ENCODE data around the gene CTNND2.

Gene CTNND2

DNA sequence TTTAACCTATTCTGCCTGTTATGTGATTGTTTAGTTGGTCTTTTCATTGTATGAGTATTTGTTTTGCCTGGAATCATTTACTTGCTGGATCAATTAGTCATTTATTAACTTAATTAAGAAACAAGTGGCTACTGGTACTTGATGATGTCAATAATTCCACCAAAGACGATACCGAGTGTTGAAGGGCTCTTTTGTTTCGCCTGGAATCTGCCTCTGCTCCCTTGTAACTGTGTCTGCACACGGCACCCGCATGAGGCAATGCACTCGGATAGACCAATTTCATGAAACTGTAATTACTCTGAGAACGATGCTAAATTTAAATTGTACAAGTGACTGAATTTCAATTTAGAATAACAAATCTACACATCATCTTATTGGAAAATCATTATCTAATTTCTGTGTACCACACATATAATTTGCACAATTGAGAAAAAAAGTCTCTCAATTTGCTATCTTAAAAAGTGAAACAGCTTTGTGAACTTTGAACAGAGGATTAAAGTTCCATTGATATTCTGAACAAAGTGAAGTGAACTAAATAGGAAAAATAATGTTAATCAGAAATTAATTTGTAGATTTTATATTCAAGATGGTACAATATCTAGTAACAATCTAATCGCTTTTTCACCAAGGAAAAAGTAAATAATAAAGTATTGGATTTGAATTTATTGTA is 143.2 kb downstream of the CTNND2 start:
- no peak for DNase-seq

DNA sequence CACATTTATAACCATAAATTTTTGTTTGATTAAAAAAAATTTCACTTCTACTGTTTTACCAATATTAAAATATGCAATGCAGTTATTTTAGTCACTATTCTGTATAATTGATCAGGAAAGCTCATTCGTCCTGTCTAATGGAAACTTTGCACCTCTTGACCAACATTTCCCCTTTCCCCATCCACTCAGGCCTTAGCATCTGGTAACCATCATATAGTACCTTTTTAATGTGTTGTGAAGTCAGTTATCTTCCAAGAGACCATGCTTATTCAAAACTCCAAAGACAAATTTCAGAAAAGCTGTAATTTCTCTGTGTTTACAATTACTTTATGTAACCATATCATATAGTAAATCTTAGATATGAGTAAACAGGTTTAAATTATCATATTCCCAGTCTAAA is 145.9 kb downstream of the CTNND2 start:
- no peak for DNase-seq

DNA sequence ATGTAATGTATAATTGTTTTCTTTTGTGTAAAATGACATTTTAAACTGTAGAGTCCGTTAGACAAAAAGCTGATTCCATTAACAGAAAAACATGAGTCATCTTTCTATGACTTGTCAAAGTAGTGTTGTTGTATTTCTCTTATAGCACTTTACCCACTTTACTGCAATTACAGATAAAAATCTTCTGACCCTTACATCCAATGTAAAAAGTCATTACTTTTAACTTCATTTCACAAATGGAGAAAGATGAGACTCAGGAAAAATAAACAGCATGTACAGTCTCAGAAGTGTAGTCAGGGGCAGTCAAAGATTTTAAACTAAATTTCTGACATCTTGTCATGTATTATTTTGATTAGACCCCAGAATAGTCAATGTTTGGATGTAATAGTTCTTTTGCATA is 146.6 kb downstream of the CTNND2 start:
- no peak for DNase-seq

DNA sequence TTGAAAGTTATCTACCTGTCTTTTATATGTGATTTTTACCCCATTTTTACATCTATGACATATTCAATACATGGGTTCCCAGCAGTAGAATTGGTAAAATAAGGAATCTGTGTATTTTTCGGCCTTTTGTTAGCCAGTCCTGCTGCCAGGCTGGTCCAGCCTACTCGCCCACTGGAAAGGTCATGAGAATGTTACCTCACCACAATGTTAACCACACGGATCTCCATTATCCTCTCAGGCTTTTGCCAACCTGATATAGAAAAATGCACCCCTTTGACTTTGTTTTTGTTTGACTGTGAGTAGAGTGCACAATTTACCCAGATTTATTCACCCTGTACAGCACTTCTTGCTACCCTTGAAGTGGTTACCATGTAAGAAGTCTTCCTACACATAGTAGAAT is 167.2 kb downstream of the CTNND2 start:
- DNase-seq: no peak

DNA sequence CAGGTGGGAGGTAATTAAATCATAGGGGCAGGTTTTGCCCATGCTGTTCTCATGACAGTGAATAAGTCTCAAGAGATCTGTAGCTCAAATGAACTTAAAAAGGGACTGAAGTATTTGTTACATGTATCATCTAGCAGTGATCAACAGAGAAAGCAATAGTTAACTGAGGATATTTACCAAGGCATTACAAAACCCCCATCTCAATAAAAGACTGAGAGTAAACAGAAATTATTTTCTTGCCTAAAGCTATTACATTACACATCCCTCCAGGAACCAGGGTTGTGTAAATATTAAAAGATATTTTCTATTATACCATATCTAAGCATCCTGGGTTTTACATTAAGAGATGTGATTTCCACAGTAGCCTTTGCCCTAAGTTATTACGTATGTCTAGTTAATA is 169.9 kb downstream of the CTNND2 start:
- no peak for DNase-seq

DNA sequence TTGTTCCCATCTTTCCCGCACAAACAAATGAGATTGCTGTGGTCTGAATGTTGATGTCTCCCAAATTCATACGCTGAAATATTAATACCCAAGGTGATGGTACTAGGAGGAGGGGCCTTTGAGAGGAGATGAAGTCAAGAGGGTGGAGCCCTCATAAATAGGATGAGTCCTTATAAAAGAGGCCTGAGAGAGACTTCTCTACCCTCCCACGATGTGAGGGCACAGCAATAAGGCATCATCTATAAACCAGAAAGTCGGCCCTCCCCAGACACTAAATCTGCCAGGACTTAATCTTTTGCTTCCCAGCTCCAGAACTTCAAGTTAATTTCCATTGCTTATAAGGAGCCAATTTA is 170.4 kb downstream of the CTNND2 start:
- no peak for DNase-seq

DNA sequence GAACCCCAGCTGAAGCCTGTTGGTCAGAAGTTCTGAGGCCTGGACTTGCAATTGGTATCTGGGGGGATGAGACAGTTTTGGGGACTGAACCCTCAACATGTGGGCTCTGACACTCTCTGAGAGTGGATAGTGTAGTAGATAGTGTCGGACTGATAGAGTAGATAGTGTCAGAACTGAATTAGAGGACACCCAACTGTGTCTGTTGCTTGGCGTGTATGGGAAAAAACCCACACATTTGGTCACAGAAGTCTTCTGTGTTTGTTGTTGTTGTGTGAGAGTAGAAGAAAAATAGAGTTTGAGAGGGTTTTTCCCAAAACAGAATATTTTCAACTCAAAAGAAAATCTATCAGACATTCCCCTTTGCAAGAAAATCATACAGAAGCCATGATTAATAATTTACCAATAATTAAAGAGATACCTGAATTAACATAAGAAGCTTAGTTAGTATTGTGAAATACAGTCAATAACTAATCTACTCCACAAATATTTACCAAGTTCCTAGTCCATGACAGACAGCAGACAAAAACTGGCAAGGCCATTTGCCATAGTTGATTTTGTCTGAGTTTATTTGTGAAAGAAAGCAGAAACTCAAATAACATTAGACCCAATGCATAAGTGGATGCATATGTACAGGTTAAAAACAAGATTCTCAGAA is 170.9 kb downstream of the CTNND2 start:
- no peak for DNase-seq

DNA sequence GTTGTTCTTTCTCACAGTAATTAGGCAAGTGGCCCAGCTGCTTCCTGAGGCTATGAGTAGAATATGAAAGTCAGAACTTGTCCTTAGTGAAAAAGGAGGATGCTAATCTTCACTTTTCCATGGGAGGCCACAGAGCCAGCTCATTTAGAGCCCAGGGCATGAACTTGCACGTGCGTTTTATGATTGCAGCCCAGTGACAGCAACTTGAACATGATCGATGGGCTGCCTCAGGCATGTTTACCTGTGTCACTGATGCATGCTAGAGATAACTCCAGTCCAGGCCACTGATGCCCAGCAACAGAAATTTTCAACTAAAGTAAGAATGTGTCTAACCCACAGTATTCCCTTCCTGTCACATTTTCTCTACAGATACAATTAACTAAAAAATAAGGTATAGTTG is 179.3 kb downstream of the CTNND2 start:
- no peak for DNase-seq

DNA sequence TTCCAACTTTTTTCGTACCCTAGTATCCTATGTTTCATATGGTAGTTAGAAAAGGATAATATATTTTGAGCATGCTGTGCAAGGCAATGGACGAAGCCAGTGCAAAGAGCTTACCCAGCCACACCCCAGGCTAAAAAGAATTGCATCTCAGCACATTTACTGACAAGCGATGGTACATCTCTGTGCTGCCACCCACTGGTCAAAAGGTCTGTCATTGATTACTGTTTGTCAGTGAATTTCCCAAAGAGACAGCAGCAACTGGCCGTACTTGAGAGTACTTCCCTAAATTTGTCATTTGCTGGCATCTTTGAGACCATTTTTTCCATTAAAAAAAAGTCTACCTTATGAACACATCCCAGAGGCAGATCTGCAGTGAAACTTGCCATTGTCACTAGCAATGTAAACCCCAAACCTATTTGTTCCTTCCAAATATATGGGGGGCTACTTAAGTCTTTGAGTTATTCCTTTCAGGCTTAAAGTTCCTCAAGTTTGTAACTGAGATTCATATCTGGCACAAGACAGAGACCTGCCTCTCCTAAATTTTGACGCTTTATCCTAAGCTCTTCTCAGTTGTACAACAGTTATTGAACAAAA is 184.3 kb downstream of the CTNND2 start:
- DNase-seq: peak; percentile 7

DNA sequence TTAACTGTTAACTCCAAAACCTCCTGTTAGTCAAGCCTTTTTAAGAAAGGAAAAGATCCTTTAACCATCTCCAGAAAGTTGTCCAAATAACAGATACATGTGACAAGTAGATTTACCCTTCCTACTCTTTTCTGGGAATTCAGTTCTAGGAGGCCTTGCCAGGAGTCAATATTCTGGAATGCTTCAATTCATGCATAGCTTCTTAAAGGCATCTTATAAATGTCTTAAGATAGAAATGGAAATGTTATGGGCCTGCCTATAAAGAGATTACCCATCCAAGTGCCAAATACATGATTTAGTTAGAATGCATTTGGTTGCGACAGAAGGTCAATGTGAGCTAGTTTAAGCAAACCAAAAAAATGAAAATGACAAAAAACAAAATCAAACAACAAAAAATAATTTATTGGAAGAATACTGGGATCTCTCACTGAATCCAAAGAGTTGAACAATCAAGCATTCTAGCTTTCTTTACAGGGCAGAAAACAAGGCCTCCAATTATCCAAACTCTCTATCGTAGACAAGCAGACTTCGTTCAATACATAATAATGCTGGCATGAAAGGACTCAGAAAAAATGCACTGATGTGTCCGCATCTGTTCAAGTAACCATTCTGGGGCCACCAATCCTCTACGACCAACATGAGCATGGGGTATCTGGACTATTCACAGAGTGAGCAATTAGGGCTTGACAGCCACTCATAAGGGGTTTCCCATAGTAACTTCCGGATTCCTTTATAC is 188.6 kb downstream of the CTNND2 start:
- DNase-seq: no peak

DNA sequence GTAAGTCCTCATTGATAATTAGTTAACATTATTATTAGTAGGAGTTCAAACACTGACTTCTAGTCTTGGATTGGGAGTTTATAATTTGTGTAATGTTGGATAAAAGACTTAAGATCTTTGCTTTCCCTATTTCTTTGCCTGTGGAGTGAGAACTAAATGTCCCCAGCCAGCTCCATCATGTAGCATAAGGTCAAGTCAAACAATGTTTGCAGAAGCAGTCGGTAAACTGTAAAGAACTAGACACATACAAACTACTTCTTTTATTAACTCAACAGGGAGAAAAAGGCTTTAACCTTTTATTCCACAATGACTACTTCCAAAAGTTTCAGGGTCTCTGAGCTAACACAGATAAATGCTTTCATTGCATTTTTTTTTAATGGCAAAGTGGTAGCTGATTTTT is 192.3 kb downstream of the CTNND2 start:
- DNase-seq: no peak

DNA sequence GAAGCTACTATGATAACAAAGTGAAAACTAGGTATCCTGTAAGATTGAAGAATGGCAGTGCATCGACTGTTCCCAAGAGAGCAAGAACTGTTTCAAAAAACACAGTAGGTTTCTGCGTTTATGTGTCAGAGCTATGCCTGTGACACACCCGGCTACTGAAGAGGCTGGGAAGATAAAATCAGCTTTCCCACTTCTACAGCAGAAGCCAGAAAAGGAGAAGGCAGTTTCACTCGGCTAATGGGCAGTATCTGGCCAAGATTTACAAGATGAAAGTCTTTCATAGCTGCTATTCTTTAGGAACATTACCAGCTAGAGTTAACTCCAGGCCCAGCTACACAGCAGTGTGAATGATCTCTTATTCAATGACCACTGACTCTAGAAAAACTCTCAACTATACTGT is 195.2 kb downstream of the CTNND2 start:
- DNase-seq: no peak

DNA sequence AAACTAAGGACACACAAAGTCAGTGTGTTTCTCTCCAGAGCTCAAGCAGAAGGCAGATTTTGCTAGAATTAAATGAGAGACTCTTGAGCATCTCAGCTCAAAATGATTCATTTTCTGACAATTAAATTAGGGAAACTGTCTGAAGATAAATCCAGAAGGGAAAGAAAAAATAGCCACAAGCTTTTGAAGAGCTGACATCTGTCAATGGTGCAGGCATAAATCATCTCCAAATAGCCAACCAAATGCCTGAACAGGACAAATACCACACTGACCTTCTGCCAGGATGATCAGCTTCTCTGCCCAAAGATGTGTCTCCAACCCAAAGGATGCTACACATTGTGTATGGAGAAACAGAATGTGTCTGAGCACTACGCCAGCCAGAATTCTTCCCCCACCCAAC is 199.3 kb downstream of the CTNND2 start:
- DNase-seq: no peak

DNA sequence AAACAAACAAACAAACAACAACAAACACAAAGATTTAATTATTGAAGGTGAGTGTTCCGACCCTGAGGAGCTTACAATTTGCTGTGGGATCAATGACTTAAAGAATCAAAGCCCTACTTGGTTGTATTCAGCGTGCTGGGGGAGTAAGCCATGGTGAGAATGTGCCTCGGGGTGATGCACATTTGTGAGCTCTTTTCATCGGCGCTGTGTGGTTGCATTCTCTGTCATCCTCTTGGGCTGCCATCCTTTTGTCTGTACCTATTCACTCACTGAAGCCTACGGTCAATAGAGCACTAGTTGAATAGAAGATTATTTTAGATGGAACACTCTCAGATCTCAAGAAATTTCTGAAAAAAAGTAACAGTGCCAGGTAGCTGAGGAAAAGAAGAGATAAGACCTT is 203.9 kb downstream of the CTNND2 start:
- DNase-seq: no peak

DNA sequence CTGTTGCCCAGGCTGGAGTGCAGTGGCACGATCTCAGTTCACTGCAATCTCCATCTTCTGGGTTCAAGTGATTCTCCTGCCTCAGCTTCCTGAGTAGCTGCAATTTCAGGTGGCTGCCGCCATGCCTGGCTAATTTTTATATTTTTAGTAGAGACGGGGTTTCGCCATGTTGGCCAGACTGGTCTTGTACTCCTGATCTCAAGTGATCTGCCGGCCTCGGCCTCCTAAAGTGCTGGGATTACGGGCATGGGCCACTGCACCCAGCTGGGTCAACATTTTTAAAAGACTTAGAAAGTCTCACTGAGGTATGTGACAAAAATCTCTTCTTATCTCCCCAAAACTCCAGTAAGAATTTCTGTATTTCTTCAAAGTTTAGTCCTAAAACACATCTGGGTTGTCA is 211.6 kb downstream of the CTNND2 start:
- DNase-seq: no peak

DNA sequence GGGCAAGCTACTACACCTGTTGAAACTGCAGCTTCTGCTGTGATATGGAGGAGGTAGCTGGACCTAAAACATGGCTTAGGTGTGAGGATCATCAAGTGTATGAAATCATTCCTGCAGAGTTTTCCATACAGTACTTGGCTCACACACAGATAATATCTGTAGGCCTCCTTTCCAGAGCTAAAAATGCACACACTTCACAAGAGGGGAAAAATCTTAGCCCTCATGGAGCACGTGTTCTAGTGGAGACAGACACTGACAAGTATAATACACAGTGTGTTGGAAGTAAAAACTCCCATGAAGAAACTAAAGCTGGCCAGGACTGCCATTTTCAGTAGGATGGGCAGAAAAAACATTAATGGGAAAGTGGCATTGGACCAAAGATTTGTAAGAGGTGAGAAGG is 216.7 kb downstream of the CTNND2 start:
- DNase-seq: no peak

DNA sequence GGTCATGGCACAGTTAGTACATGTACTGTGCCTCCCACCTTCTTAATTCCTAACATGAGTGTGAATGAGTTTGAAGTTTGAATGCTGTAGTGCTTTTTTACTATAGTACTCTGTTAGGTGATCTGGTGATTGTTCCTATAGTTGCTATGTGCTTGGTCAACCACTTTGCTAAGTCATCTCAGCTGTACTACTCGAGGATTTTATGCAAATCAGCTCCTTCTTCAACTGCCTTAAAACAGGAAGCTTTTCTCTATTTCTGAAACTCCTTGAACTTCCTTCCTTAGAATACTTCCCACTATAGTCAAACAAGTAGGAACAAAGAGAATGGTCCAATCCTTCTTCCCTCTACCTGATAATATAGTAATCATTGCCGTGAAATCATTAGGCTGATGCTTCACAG is 219.6 kb downstream of the CTNND2 start:
- DNase-seq: no peak

DNA sequence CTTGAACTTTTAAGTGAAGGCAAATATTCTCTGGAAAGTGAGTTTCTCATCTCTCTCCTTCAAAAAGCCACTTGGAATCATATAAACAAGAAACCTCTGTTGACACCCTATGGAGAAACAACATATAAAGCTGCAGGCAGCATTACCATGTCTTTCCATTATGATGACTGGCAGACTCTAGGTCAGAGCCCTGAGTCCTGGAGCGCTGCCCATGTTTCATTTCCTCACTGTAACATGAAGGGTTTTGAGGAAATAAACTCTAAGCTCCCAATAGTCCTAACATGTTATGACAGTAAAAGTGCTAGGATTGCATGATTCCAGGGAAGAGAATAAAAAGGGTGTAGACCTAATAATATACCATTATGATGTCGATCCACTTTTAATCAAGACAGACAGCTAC is 220.6 kb downstream of the CTNND2 start:
- no peak for DNase-seq

DNA sequence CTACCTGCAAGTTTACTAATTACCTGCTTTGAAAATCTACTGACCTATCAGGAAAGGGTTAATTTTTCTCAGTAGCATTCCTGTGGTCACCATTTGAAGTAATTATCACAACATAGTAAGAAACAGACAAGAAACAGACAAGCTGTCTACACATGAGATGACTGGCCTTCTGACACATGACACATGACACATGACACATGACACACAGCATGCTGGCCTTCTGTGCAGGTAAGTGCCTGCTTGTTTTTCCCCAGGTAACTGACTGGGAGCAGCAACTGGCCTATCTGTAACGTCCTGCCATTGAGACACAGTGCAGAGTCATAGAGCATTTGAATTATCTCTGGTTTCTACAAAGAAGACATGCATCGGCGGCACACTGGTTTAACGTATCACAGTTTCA is 222.4 kb downstream of the CTNND2 start:
- no peak for DNase-seq

DNA sequence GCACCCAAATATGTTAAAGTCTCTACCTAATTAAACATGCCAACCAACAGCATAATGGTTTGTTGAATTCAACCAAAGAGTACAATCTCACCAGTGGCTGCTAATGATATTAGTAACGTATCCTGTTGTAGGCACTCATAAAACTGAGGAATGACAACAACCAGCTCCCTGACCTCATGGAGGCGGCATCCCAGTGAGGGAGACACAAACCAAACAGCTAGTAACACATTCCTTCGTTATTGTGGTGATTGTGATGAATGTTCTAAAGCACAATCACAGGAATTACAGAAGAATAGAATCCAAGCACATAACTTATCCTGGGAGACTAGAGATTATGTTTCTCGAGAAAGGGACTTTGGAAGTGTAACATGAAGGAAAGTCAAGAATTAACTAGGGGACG is 224.6 kb downstream of the CTNND2 start:
- no peak for DNase-seq

DNA sequence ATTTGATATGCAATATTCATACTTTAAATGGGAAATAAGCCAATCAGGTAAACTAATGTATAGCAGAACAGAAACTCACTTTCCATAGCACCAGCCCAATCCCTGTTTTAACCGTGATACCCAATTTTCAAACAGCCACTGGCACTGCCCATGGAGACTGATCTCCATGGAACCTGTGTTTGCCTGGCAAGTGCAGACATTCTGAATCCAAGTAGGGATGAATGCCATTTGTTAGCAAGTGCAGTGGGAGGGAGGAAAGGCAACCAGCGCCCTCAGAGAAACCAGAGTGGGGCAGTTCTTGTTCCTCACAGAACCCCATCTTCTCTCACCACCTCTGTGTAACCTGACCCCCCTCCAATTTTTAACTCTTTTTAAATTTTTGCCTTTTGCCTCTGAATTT is 229.1 kb downstream of the CTNND2 start:
- no peak for DNase-seq

DNA sequence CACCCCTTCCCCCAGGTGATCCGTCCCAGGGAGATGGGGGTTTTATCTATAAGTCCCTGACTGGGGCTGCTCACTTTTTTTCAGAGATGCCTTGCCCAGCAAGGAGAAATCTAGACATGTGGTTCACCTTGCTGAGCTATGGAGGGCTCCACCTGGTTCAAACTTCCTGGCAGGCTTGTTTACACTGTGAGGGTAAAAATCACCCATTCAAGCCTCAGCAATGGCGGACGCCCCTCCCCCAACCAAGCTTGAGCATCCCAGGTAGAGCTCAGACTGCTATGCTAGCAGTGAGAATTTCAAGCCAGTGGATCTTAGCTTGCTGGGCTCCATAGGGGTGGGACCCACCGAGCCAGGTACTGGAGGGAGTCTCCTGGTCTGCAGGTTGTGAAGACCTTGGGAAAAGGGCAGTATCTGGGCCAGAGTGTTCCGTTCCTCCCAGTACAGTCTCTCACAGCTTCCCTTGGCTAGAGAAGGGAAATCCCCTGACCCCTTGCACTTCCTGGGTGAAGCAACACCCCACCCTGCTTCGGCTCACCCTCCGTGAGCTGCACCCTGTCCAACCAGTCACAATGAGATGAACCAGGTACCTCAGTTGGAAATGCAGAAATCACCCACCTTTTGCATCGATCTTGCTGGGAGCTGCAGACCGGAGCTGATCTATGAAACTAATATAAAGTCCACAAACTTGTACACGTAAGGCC is 231.7 kb downstream of the CTNND2 start:
- DNase-seq: no peak

DNA sequence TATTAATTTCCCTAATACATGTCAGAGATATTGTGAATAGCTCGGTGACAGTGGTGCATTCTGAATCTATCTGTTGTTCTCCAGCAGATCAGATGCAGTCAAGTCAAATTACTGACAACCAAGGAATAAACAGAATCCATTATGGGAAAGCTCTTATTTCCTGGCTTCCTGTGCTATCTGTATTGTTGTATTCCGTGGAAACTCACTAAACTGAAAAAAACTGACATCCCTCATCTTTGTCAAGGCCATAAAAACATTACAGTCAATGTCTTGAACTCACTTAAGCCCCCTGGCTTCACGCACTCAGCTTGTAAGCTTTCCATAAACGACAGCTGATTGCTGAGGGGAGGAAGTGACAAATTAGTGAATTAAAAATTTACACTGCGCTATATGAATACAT is 245.9 kb downstream of the CTNND2 start:
- no peak for DNase-seq

DNA sequence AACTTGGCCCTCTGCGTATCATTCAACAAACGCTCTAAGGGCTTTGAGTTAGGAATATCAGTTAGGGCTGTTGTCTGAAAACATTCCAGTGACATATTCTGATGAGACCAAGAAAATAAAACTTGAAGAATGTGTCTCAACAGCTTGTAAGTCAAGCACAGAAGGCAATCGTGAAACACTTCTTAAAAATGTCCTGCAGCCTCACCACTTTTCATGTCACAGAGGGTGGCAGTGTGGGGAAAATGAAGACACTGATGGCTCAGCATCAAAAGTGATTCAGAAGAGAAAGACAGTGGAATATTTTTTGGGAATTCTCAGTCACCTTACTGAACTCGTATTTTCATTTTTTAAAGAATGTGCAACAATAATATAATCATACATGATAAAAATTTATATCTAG is 247.3 kb downstream of the CTNND2 start:
- DNase-seq: no peak

Data from kidney glomerular epithelial cell (primary cell).